Osteoblast (primary cell): ENCODE data around the gene JPH3. TPM values are rescaled to one million over a fixed set of nuclear protein-coding genes. Genes with fewer than 3 reads are reported as not detected.

Source experiments
- DNase-seq: peaks from one replicate; pipeline ENCODE4 v3.0.0; 2011; ENCODE audit warnings: low spot score, mixed read lengths; ENCODE audit not compliant: insufficient read length; ENCODE audit errors: missing footprints
- H2AFZ ChIP-seq: 2 replicates; pipeline ENCODE4 v1.6.0; 2011; ENCODE audit warnings: mild to moderate bottlenecking, low read length
- H3K27ac ChIP-seq: 2 replicates; pipeline ENCODE4 v1.5.1; 2011; ENCODE audit warnings: mild to moderate bottlenecking, low read depth, low read length, moderate library complexity
- H3K27me3 ChIP-seq: 2 replicates; pipeline ENCODE4 v1.6.0; 2012; ENCODE audit warnings: mild to moderate bottlenecking, control low read depth, inconsistent platforms, low read length, moderate library complexity; ENCODE audit not compliant: insufficient read depth
- H3K36me3 ChIP-seq: 2 replicates; pipeline ENCODE4 v1.5.1; 2011; ENCODE audit warnings: mild to moderate bottlenecking, low read length, control low read depth, moderate library complexity; ENCODE audit not compliant: insufficient read depth
- H3K4me1 ChIP-seq: 2 replicates; pipeline ENCODE4 v1.5.1; 2011; ENCODE audit warnings: mild to moderate bottlenecking, low read length, control low read depth, moderate library complexity; ENCODE audit not compliant: insufficient read depth
- H3K4me2 ChIP-seq: 2 replicates; pipeline ENCODE4 v1.6.0; 2011; ENCODE audit warnings: mild to moderate bottlenecking, low read length; ENCODE audit not compliant: insufficient read depth
- H3K4me3 ChIP-seq: fragments of 200-600 bp; sonication (generic); 3 replicates; pipeline ENCODE4 v1.5.1; 2012; ENCODE audit warnings: mild to moderate bottlenecking, low read length, inconsistent platforms; ENCODE audit not compliant: insufficient read depth
- H3K79me2 ChIP-seq: 2 replicates; pipeline ENCODE4 v1.6.0; 2012; ENCODE audit warnings: mild to moderate bottlenecking, low read length, control low read depth, inconsistent platforms; ENCODE audit not compliant: insufficient read depth
- H3K9me3 ChIP-seq: 2 replicates; pipeline ENCODE4 v1.5.1; 2011; ENCODE audit warnings: low read depth, low read length, control low read depth
- H4K20me1 ChIP-seq: 2 replicates; pipeline ENCODE4 v1.6.0; 2012; ENCODE audit warnings: mild to moderate bottlenecking, low read length, control low read depth; ENCODE audit not compliant: insufficient read depth
- CTCF ChIP-seq: IDR thresholded peaks from 2 replicates; pipeline ENCODE4 v1.5.1; 2011; ENCODE audit warnings: mild to moderate bottlenecking, low read depth, low read length, moderate library complexity; ENCODE audit errors: extremely low read depth
- total RNA-seq: library from RNA; depleted of rRNA; stranded (reverse); fragments of >200 nt; gene quantifications from 2 replicates; pipeline ENCODE4 v1.2.3, GENCODE V29; 2012

JPH3 gene
- total RNA-seq, 1 donor, result not detected

- Histone ChIP-seq H3K4me2 (no peak overlapping the region), H3K27me3 (no peaks in the 10 kb centered on the region), H3K79me2 (no peaks in the 10 kb centered on the region), H3K9me3 (no peaks in the 10 kb centered on the region), H3K27ac (no peak overlapping the region), H4K20me1 (no peaks in the 10 kb centered on the region), H3K4me1 (no peaks in the 10 kb centered on the region), H2AFZ (no peak overlapping the region), H3K36me3 (no peaks in the 10 kb centered on the region), H3K4me3 (no peak overlapping the region)
- no peak for TF ChIP-seq CTCF
- DNase-seq, result no peak
Observed at GRCh38 chr16:87671715-87672270, 69.5 kb downstream of the JPH3 start.

- TF ChIP-seq CTCF, result no peak
- Histone ChIP-seq H3K9me3 (no peaks in the 10 kb centered on the region), H3K4me1 (no peaks in the 10 kb centered on the region), H3K27ac (no peak overlapping the region), H3K27me3 (peaks cover 11% of the 10 kb centered on the region), H3K4me2 (no peak overlapping the region), H4K20me1 (no peaks in the 10 kb centered on the region), H3K4me3 (no peak overlapping the region), H3K79me2 (no peaks in the 10 kb centered on the region), H2AFZ (no peak overlapping the region), H3K36me3 (no peaks in the 10 kb centered on the region)
- no peak for DNase-seq
Observed at GRCh38 chr16:87674419-87674818, 72.1 kb downstream of the JPH3 start.

- Histone ChIP-seq H3K79me2 (no peaks in the 10 kb centered on the region), H3K36me3 (no peaks in the 10 kb centered on the region), H4K20me1 (no peaks in the 10 kb centered on the region), H3K4me2 (no peak overlapping the region), H3K9me3 (no peaks in the 10 kb centered on the region), H3K4me3 (no peak overlapping the region), H3K4me1 (no peaks in the 10 kb centered on the region), H2AFZ (no peak overlapping the region), H3K27me3 (peaks cover 12% of the 10 kb centered on the region), H3K27ac (no peak overlapping the region)
- TF ChIP-seq CTCF, result no peak
- no peak for DNase-seq
Observed at GRCh38 chr16:87675111-87675719, 72.9 kb downstream of the JPH3 start.

- no peaks in the 10 kb centered on the region for H3K79me2 ChIP-seq
- no peak overlapping the region for H3K4me3 ChIP-seq
- H3K4me2 ChIP-seq, result no peak overlapping the region
- no peak for DNase-seq
- H3K27ac ChIP-seq, result no peak overlapping the region
- H3K9me3 ChIP-seq, result no peaks in the 10 kb centered on the region
- no peak overlapping the region for H2AFZ ChIP-seq
- peaks cover 12% of the 10 kb centered on the region for H3K27me3 ChIP-seq
- H3K4me1 ChIP-seq, result peaks cover 8% of the 10 kb centered on the region
- TF ChIP-seq CTCF, result no peak
- H3K36me3 ChIP-seq, result no peaks in the 10 kb centered on the region
- H4K20me1 ChIP-seq, result no peaks in the 10 kb centered on the region
Observed at GRCh38 chr16:87677830-87678229, 75.5 kb downstream of the JPH3 start.
